ENCODE measurements around the gene PSMB5. TPM values are rescaled to one million over a fixed set of nuclear protein-coding genes. Genes with fewer than 3 reads are reported as not detected.

The PSMB5 gene
- total RNA-seq, 1 donor from 2014 or later, result 239 TPM

- Mint-ChIP-seq H3K4me1 (ENCODE audit: low read depth, unreplicated experiment) (peaks cover 31% of the 10 kb centered on the region), H3K36me3 (ENCODE audit: low read depth, unreplicated experiment) (peaks cover 38% of the 10 kb centered on the region), H3K27ac (ENCODE audit: unreplicated experiment) (no peak overlapping the region), H3K4me3 (ENCODE audit: unreplicated experiment) (no peak overlapping the region), H3K27me3 (ENCODE audit: low read depth, unreplicated experiment) (no peaks in the 10 kb centered on the region), H3K9me3 (ENCODE audit: unreplicated experiment) (peaks cover 2% of the 10 kb centered on the region)
- H3K27me3 ChIP-seq (ENCODE audit: insufficient read depth, low read length), result no peaks in the 10 kb centered on the region
- no peak overlapping the region for H3K4me3 ChIP-seq (ENCODE audit: insufficient read depth, low read depth, low read length)
- DNase-seq (ENCODE audit: low read depth) (peak; percentile 36), FAIRE-seq (no peak)
- no peaks in the 10 kb centered on the region for H3K9me3 ChIP-seq (ENCODE audit: insufficient read depth, low read depth, low read length)
- H3K9ac ChIP-seq (ENCODE audit: low read length), result no peak overlapping the region
- TF ChIP-seq EZH2 (IDR thresholded peaks at IDR 0.05; ENCODE audit: insufficient read depth, low read length) (no peak), CTCF (IDR thresholded peaks at IDR 0.05; ENCODE audit: insufficient read depth, low read depth, low read length) (no peak)
- H3K4me1 ChIP-seq (ENCODE audit: insufficient read depth, low read length), result peaks cover 16% of the 10 kb centered on the region
- no peak overlapping the region for H3K27ac ChIP-seq (ENCODE audit: low read depth, low read length)
- H4K20me1 ChIP-seq (ENCODE audit: insufficient read depth, low read length), result peaks cover 50% of the 10 kb centered on the region
- no peak overlapping the region for H2AFZ ChIP-seq (ENCODE audit: low read depth, low read length)
- H3K36me3 ChIP-seq (ENCODE audit: insufficient read depth, low read length), result peaks cover 38% of the 10 kb centered on the region
- H3K79me2 ChIP-seq (ENCODE audit: insufficient read depth, low read length), result peaks cover 44% of the 10 kb centered on the region
- no peak overlapping the region for H3K4me2 ChIP-seq (ENCODE audit: low read length)
Measured at GRCh38 chr14:23028799-23029198, 5.9 kb downstream of the PSMB5 start.

DNA sequence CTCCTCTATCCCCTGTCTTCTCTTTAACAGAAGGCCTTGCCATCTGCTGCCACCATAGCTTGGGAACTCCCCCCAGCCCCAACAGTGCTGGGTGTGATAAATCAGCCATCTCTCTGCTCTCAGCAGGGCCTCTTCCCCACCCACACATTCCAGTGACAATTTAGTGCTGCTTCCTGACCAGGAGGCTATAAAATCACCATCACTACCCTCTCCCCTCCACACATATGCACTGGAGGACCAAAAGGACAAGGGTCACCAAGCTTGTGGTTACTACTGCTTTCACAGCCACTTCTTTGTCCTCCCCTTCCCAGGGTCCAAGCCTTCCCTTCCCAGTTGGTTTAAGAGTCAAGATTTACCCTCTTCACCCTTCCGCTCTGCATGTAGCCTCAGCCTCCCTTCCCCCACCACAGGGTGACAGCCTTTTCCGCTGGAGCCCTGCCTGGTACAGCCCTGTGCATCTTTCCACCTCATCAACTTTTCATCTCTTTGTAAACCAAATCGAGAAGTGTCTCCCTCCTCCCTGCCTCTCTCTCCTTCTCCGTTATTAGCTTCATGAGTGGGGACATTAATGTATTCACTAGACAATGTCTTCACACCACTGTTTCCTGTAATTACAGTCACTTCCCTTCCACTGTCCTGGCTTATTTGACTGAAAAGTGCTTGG lies 9.4 kb downstream of the PSMB5 start:
- Mint-ChIP-seq H3K27me3 (ENCODE audit: low read depth, unreplicated experiment) (no peaks in the 10 kb centered on the region), H3K27ac (ENCODE audit: unreplicated experiment) (peak overlapping the region; percentile 8), H3K4me3 (ENCODE audit: unreplicated experiment) (no peak overlapping the region), H3K9me3 (ENCODE audit: unreplicated experiment) (peaks cover 2% of the 10 kb centered on the region), H3K36me3 (ENCODE audit: low read depth, unreplicated experiment) (peaks cover 23% of the 10 kb centered on the region), H3K4me1 (ENCODE audit: low read depth, unreplicated experiment) (peaks cover 20% of the 10 kb centered on the region)
- H3K36me3 ChIP-seq (ENCODE audit: insufficient read depth, low read length), result peaks cover 22% of the 10 kb centered on the region
- no peak overlapping the region for H3K4me3 ChIP-seq (ENCODE audit: insufficient read depth, low read depth, low read length)
- DNase-seq (ENCODE audit: low read depth) (no peak), FAIRE-seq (no peak)
- H3K4me2 ChIP-seq (ENCODE audit: low read length), result peak overlapping the region; percentile 23
- no peak overlapping the region for H3K9ac ChIP-seq (ENCODE audit: low read length)
- no peak overlapping the region for H3K27ac ChIP-seq (ENCODE audit: low read depth, low read length)
- no peaks in the 10 kb centered on the region for H3K9me3 ChIP-seq (ENCODE audit: insufficient read depth, low read depth, low read length)
- H3K79me2 ChIP-seq (ENCODE audit: insufficient read depth, low read length), result peaks cover 15% of the 10 kb centered on the region
- peaks cover 8% of the 10 kb centered on the region for H3K4me1 ChIP-seq (ENCODE audit: insufficient read depth, low read length)
- no peak overlapping the region for H2AFZ ChIP-seq (ENCODE audit: low read depth, low read length)
- H4K20me1 ChIP-seq (ENCODE audit: insufficient read depth, low read length), result peaks cover 47% of the 10 kb centered on the region
- H3K27me3 ChIP-seq (ENCODE audit: insufficient read depth, low read length), result no peaks in the 10 kb centered on the region
- TF ChIP-seq CTCF (IDR thresholded peaks at IDR 0.05; ENCODE audit: insufficient read depth, low read depth, low read length), result no peak
- no peak for TF ChIP-seq EZH2 (IDR thresholded peaks at IDR 0.05; ENCODE audit: insufficient read depth, low read length)

- H3K79me2 ChIP-seq (ENCODE audit: insufficient read depth, low read length), result peaks cover 14% of the 10 kb centered on the region
- no peak overlapping the region for H3K9ac ChIP-seq (ENCODE audit: low read length)
- no peak overlapping the region for H2AFZ ChIP-seq (ENCODE audit: low read depth, low read length)
- H3K27me3 ChIP-seq (ENCODE audit: insufficient read depth, low read length), result no peaks in the 10 kb centered on the region
- Mint-ChIP-seq H3K4me3 (ENCODE audit: unreplicated experiment) (no peak overlapping the region), H3K9me3 (ENCODE audit: unreplicated experiment) (peaks cover 2% of the 10 kb centered on the region), H3K27ac (ENCODE audit: unreplicated experiment) (peak overlapping the region; percentile 8), H3K36me3 (ENCODE audit: low read depth, unreplicated experiment) (peaks cover 23% of the 10 kb centered on the region), H3K27me3 (ENCODE audit: low read depth, unreplicated experiment) (no peaks in the 10 kb centered on the region), H3K4me1 (ENCODE audit: low read depth, unreplicated experiment) (peaks cover 20% of the 10 kb centered on the region)
- H3K9me3 ChIP-seq (ENCODE audit: insufficient read depth, low read depth, low read length), result no peaks in the 10 kb centered on the region
- peaks cover 47% of the 10 kb centered on the region for H4K20me1 ChIP-seq (ENCODE audit: insufficient read depth, low read length)
- H3K4me2 ChIP-seq (ENCODE audit: low read length), result no peak overlapping the region
- peaks cover 8% of the 10 kb centered on the region for H3K4me1 ChIP-seq (ENCODE audit: insufficient read depth, low read length)
- no peak for TF ChIP-seq CTCF (IDR thresholded peaks at IDR 0.05; ENCODE audit: insufficient read depth, low read depth, low read length)
- no peak for TF ChIP-seq EZH2 (IDR thresholded peaks at IDR 0.05; ENCODE audit: insufficient read depth, low read length)
- no peak for DNase-seq (ENCODE audit: low read depth)
- no peak overlapping the region for H3K27ac ChIP-seq (ENCODE audit: low read depth, low read length)
- H3K36me3 ChIP-seq (ENCODE audit: insufficient read depth, low read length), result peaks cover 22% of the 10 kb centered on the region
- H3K4me3 ChIP-seq (ENCODE audit: insufficient read depth, low read depth, low read length), result no peak overlapping the region
- no peak for FAIRE-seq
Measured at GRCh38 chr14:23024612-23025075, 10.1 kb downstream of the PSMB5 start.
